ENCODE results near the gene ZIC3.
"Not testable (repeated sequence)": the region's sequence is repeated elsewhere in the genome, so short reads cannot be mapped to it uniquely, and the experiment has no call there.

The ZIC3 gene

GRCh38 chrX:137565921-137566745, at the start of gene ZIC3:
ZIC3 (plus strand) TSS chrX:137566127; CDS start chrX:137566692, 565 bp downstream.
- no peak for DNase-seq (ENCODE audit: low read depth)

GRCh38 chrX:137519459-137519858, 46.5 kb upstream of the ZIC3 start:
- DNase-seq (ENCODE audit: low read depth), result no peak

GRCh38 chrX:137545711-137546651, 19.9 kb upstream of the ZIC3 start:
- no peak for DNase-seq (ENCODE audit: low read depth)

- no peak for DNase-seq (ENCODE audit: low read depth)
Observed at GRCh38 chrX:137547291-137547690, 18.6 kb upstream of the ZIC3 start.

GRCh38 chrX:137548261-137548660, 17.7 kb upstream of the ZIC3 start:
- DNase-seq (ENCODE audit: low read depth), result no peak

GRCh38 chrX:137549073-137549472, 16.9 kb upstream of the ZIC3 start:
- DNase-seq (ENCODE audit: low read depth), result no peak

- no peak for DNase-seq (ENCODE audit: low read depth)
Observed at GRCh38 chrX:137549851-137550664, 15.9 kb upstream of the ZIC3 start.

- DNase-seq (ENCODE audit: low read depth), result no peak
Observed at GRCh38 chrX:137550665-137551261, 15.2 kb upstream of the ZIC3 start.

GRCh38 chrX:137552098-137552497, 13.8 kb upstream of the ZIC3 start:
- not testable (repeated sequence) for DNase-seq (ENCODE audit: low read depth)

GRCh38 chrX:137562096-137562495, 3.8 kb upstream of the ZIC3 start:
- no peak for DNase-seq (ENCODE audit: low read depth)

GRCh38 chrX:137563681-137564651, 2.0 kb upstream of the ZIC3 start:
- no peak for DNase-seq (ENCODE audit: low read depth)

GRCh38 chrX:137565318-137565904, 516 bp upstream of the ZIC3 start:
- no peak for DNase-seq (ENCODE audit: low read depth)

- DNase-seq (ENCODE audit: low read depth), result no peak
Observed at GRCh38 chrX:137566746-137567679, 1.1 kb downstream of the ZIC3 start.

GRCh38 chrX:137567682-137568232, 1.8 kb downstream of the ZIC3 start:
- DNase-seq (ENCODE audit: low read depth), result no peak

- no peak for DNase-seq (ENCODE audit: low read depth)
Observed at GRCh38 chrX:137568741-137569469, 3.0 kb downstream of the ZIC3 start.

- DNase-seq (ENCODE audit: low read depth), result no peak
Observed at GRCh38 chrX:137569470-137569891, 3.6 kb downstream of the ZIC3 start.

- DNase-seq (ENCODE audit: low read depth), result no peak
Observed at GRCh38 chrX:137573324-137574101, 7.6 kb downstream of the ZIC3 start.
